HepG2 (cell line): ENCODE results near the gene GJA9. TPM values are rescaled to one million over a fixed set of nuclear protein-coding genes. Genes with fewer than 3 reads are reported as not detected.
A peak's percentile ranks its signal among the peaks of the same experiment; 100 is the strongest.

Source experiments
- CCDC6 ChIP-seq: sonication (generic); formaldehyde crosslinking; IDR thresholded peaks from 2 replicates; pipeline ENCODE4 v1.8.1; 2022; ENCODE audit warnings: mild to moderate bottlenecking, missing genetic modification reagents, moderate library complexity
- ELF1 ChIP-seq: sonication (generic); formaldehyde crosslinking; IDR thresholded peaks from 2 replicates; pipeline ENCODE4 v1.4.0; 2020; ENCODE audit warnings: missing genetic modification reagents
- HOXA5 ChIP-seq: sonication (generic); formaldehyde crosslinking; IDR thresholded peaks from 2 replicates; pipeline ENCODE4 v1.4.0; 2020; ENCODE audit warnings: missing genetic modification reagents
- KAT8 ChIP-seq: IDR thresholded peaks from 2 replicates; pipeline ENCODE4 v1.6.1; 2016; ENCODE audit warnings: missing genetic modification reagents, missing compliant biosample characterization
- MTF2 ChIP-seq: sonication (generic); formaldehyde crosslinking; IDR thresholded peaks from 2 replicates; pipeline ENCODE4 v1.5.0; 2020; ENCODE audit warnings: missing genetic modification reagents, borderline replicate concordance
- NFKBIZ ChIP-seq: IDR thresholded peaks from 2 replicates; pipeline ENCODE4 v1.6.1; 2018; ENCODE audit warnings: missing genetic modification reagents, missing compliant biosample characterization
- NR3C1 ChIP-seq: sonication (generic); formaldehyde crosslinking; IDR thresholded peaks from 2 replicates; pipeline ENCODE4 v1.4.0; 2020; ENCODE audit warnings: missing genetic modification reagents
- RFXAP ChIP-seq: sonication (generic); formaldehyde crosslinking; IDR thresholded peaks from 2 replicates; pipeline ENCODE4 v1.4.0; 2020; ENCODE audit warnings: missing genetic modification reagents, borderline replicate concordance
- STAT5B ChIP-seq: sonication (generic); formaldehyde crosslinking; IDR thresholded peaks from 2 replicates; pipeline ENCODE4 v1.4.0; 2020; ENCODE audit warnings: missing genetic modification reagents
- THAP11 ChIP-seq: IDR thresholded peaks from 2 replicates; pipeline ENCODE4 v1.6.1; 2016; ENCODE audit warnings: missing biosample characterization, missing genetic modification reagents
- TMF1 ChIP-seq: sonication (generic); formaldehyde crosslinking; IDR thresholded peaks from 2 replicates; pipeline ENCODE4 v1.8.1; 2022; ENCODE audit warnings: low read depth, missing genetic modification reagents
- ZFP36 ChIP-seq: fragments of 150-350 bp; IDR thresholded peaks from 2 replicates; pipeline ENCODE4 v1.6.1; 2018; ENCODE audit warnings: borderline replicate concordance, low read length, low read depth; ENCODE audit not compliant: partially characterized antibody
- ZFP62 ChIP-seq: sonication (generic); formaldehyde crosslinking; IDR thresholded peaks from 2 replicates; pipeline ENCODE4 v1.4.0; 2020; ENCODE audit warnings: missing genetic modification reagents
- ZNF207 ChIP-seq: fragments of 450-650 bp; IDR thresholded peaks from 2 replicates; pipeline ENCODE4 v1.6.1; 2016; ENCODE audit warnings: antibody characterized with exemption, borderline replicate concordance
- ZNF274 ChIP-seq: sonication (generic); formaldehyde crosslinking; IDR thresholded peaks from 2 replicates; pipeline ENCODE4 v1.5.1; 2020; ENCODE audit warnings: mild to moderate bottlenecking, missing genetic modification reagents
- ZNF383 ChIP-seq: sonication (generic); formaldehyde crosslinking; IDR thresholded peaks from 2 replicates; pipeline ENCODE4 v1.4.0; 2020; ENCODE audit warnings: missing genetic modification reagents, mild to moderate bottlenecking, borderline replicate concordance
- ZNF468 ChIP-seq: sonication (generic); formaldehyde crosslinking; IDR thresholded peaks from 2 replicates; pipeline ENCODE4 v1.8.0; 2022; ENCODE audit warnings: mild to moderate bottlenecking, moderate library complexity, missing genetic modification reagents
- ZNF766 ChIP-seq: sonication (generic); formaldehyde crosslinking; IDR thresholded peaks from 2 replicates; pipeline ENCODE4 v1.5.0; 2020; ENCODE audit warnings: missing genetic modification reagents, borderline replicate concordance
- ZNF883 ChIP-seq: sonication (generic); formaldehyde crosslinking; IDR thresholded peaks from 2 replicates; pipeline ENCODE4 v1.5.1; 2020; ENCODE audit warnings: mild to moderate bottlenecking, missing genetic modification reagents; ENCODE audit errors: not compliant biosample characterization
- ZSCAN12 ChIP-seq: sonication (generic); formaldehyde crosslinking; IDR thresholded peaks from 2 replicates; pipeline ENCODE4 v1.9.0; 2021; ENCODE audit warnings: mild to moderate bottlenecking, missing genetic modification reagents
- polyA plus RNA-seq, 8 experiments: library from polyadenylated mRNA; depleted of rRNA in 3 of 8; stranded (reverse) in 7 of 8; unstranded in 1 of 8; fragments of >200 nt; fragmentation: Illumina TruSeq in 4 of 8; extraction: Trizol in 4 of 8; gene quantifications; 2 replicates each; pipeline versions ENCODE4 v1.2.1 to v1.2.3, GENCODE V29; 2011 to 2016; ENCODE audit warnings: low read depth in 4 of 8, missing spikeins in 1 of 8, mixed read lengths in 1 of 8; ENCODE audit not compliant: insufficient read depth in 1 of 8
- total RNA-seq, 5 experiments: library from RNA; depleted of rRNA; stranded (reverse); fragments of >200 nt; fragmentation: Illumina TruSeq; extraction: Trizol; gene quantifications; 2 replicates each; pipeline ENCODE4 v1.2.3, GENCODE V29; 2016; ENCODE audit warnings: low read depth in 1 of 5
- TF ChIP-seq, protein P1 (sequence below): sonication (generic); formaldehyde crosslinking; IDR thresholded peaks from 2 replicates; pipeline ENCODE4 v1.5.1; 2020; ENCODE audit warnings: mild to moderate bottlenecking, missing genetic modification reagents, moderate library complexity
- TF ChIP-seq, protein P2 (sequence below): sonication (generic); formaldehyde crosslinking; IDR thresholded peaks from 2 replicates; pipeline ENCODE4 v1.8.0; 2022; ENCODE audit warnings: mild to moderate bottlenecking, missing genetic modification reagents, borderline replicate concordance
- TF ChIP-seq, protein P3 (sequence below): sonication (generic); formaldehyde crosslinking; IDR thresholded peaks from 2 replicates; pipeline ENCODE4 v1.8.0; 2022; ENCODE audit warnings: missing genetic modification reagents, mild to moderate bottlenecking, moderate library complexity, borderline replicate concordance
- TF ChIP-seq, protein P4 (sequence below): IDR thresholded peaks from 2 replicates; pipeline ENCODE4 v1.6.1; 2018; ENCODE audit warnings: missing genetic modification reagents, mild to moderate bottlenecking, missing compliant biosample characterization

The GJA9 gene
- total and polyA plus RNA-seq, 2 of the 13 experiments (the other 11 are each of a cell fraction or from before 2014, with no cell fraction given) = 0.08 to 0.13 TPM

DNA sequence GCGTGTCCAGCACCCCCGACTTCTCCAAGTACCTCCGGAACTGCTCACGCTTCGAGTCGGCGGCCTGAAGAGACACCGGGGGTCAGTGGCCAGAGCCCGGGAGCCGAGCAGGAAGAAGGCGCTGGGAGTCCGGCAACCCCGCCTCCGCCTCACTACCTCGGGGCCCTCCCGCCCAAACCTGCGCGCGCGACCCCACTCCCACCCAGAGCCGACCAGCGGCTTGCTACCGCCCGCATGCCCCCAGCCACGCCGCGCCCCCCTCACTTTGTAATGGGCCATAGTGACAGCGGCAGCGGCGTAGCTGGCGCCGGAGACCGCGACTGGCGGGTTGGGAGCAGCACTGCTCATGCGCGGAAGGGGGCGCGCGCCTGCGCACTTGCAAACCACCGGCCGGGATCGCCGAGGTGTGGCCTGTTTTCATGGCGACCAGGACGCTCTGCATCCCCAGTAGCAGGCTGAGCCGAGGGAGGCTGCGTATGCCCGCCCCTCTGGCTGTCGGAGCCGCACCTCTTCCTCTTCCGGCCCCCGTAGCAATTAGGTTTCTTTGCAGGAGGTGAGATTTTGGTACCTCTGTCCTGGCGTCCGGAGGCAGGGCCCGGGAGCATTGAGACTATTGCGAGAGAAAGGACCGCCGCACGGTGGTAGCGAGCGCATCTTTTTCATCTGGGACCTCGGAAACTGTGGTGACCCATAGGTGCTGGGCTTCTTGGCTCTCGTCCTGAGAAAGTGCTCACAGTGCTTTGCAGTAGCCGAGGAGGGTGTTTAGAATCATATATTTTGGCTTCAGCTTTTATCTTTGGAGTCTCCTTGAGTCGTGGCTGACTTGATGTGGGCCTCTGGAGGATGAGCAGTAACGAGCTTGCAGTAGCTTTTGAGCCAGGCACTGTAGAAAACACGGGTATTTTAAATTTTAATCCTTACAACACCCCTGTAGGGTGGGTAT lies 8.1 kb downstream of the GJA9 start, which contains the start of gene MYCBP (continued):
- TF ChIP-seq, protein P1, sequence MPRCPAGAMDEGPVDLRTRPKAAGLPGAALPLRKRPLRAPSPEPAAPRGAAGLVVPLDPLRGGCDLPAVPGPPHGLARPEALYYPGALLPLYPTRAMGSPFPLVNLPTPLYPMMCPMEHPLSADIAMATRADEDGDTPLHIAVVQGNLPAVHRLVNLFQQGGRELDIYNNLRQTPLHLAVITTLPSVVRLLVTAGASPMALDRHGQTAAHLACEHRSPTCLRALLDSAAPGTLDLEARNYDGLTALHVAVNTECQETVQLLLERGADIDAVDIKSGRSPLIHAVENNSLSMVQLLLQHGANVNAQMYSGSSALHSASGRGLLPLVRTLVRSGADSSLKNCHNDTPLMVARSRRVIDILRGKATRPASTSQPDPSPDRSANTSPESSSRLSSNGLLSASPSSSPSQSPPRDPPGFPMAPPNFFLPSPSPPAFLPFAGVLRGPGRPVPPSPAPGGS (CRISPR knock-in tag) = peak; percentile 80; the same call in 1 of the 2 replicates
- TF ChIP-seq ZNF383 (CRISPR knock-in tag) (no peak), ZSCAN12 (CRISPR knock-in tag) (no peak), ZNF766 (peak; percentile 33; the same call in 1 of the 2 replicates), NFKBIZ (CRISPR knock-in tag) (no peak), THAP11 (peak; percentile 88), ZNF468 (CRISPR knock-in tag) (no peak), TMF1 (CRISPR knock-in tag) (peak; percentile 35; the same call in 1 of the 2 replicates), RFXAP (CRISPR knock-in tag) (peak; percentile 76; the same call in 1 of the 2 replicates), ELF1 (peak; percentile 77), ZNF207 (no peak), ZNF883 (peak; percentile 65), HOXA5 (peak; percentile 50; the same call in 1 of the 2 replicates), STAT5B (CRISPR knock-in tag) (no peak), CCDC6 (CRISPR knock-in tag) (no peak), KAT8 (CRISPR knock-in tag) (peak; percentile 79), MTF2 (no peak), NR3C1 (CRISPR knock-in tag) (no peak), ZFP62 (no peak), ZFP36 (no peak), ZNF274 (CRISPR knock-in tag) (peak; percentile 32; the same call in 1 of the 2 replicates)
- TF ChIP-seq, protein P2, sequence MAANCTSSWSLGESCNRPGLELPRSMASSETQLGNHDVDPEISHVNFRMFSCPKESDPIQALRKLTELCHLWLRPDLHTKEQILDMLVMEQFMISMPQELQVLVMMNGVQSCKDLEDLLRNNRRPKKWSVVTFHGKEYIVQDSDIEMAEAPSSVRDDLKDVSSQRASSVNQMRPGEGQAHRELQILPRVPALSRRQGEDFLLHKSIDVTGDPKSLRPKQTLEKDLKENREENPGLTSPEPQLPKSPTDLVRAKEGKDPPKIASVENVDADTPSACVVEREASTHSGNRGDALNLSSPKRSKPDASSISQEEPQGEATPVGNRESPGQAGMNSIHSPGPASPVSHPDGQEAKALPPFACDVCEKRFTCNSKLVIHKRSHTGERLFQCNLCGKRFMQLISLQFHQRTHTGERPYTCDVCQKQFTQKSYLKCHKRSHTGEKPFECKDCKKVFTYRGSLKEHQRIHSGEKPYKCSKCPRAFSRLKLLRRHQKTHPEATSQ (CRISPR knock-in tag) = 0 out of 2 replicates have a peak, but pooled peaks have one; percentile 43
- TF ChIP-seq, protein P3, sequence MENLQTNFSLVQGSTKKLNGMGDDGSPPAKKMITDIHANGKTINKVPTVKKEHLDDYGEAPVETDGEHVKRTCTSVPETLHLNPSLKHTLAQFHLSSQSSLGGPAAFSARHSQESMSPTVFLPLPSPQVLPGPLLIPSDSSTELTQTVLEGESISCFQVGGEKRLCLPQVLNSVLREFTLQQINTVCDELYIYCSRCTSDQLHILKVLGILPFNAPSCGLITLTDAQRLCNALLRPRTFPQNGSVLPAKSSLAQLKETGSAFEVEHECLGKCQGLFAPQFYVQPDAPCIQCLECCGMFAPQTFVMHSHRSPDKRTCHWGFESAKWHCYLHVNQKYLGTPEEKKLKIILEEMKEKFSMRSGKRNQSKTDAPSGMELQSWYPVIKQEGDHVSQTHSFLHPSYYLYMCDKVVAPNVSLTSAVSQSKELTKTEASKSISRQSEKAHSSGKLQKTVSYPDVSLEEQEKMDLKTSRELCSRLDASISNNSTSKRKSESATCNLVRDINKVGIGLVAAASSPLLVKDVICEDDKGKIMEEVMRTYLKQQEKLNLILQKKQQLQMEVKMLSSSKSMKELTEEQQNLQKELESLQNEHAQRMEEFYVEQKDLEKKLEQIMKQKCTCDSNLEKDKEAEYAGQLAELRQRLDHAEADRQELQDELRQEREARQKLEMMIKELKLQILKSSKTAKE (CRISPR knock-in tag) = no peak; the same call in 1 of the 2 replicates
- TF ChIP-seq, protein P4, sequence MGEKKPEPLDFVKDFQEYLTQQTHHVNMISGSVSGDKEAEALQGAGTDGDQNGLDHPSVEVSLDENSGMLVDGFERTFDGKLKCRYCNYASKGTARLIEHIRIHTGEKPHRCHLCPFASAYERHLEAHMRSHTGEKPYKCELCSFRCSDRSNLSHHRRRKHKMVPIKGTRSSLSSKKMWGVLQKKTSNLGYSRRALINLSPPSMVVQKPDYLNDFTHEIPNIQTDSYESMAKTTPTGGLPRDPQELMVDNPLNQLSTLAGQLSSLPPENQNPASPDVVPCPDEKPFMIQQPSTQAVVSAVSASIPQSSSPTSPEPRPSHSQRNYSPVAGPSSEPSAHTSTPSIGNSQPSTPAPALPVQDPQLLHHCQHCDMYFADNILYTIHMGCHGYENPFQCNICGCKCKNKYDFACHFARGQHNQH (CRISPR knock-in tag) = peak; percentile 36; the same call in 1 of the 2 replicates
